K562 (cell line): ENCODE data around the gene LTBP2.

Experiments
- BHLHE40 ChIP-seq: IDR thresholded peaks from 2 replicates; pipeline ENCODE4 v1.6.1; 2011; ENCODE audit warnings: low read length, improper control_type of control experiment
- CAMTA2 ChIP-seq: fragments of 250-450 bp; sonication (Bioruptor Pico); conservative IDR thresholded peaks from 2 replicates; pipeline ENCODE4 v1.5.1; 2022
- CREB1 ChIP-seq, 2 experiments: sonication (generic) in 1 of 2; formaldehyde crosslinking in 1 of 2; IDR thresholded peaks; 2 replicates each; pipeline versions ENCODE4 v1.6.1 to v1.8.0; 2012 to 2022; ENCODE audit warnings: inconsistent platforms in 1 of 2, mild to moderate bottlenecking in 1 of 2, missing genetic modification reagents in 1 of 2, moderate library complexity in 1 of 2
- ELF1 ChIP-seq: fragments of 200-800 bp; sonication (Bioruptor generic); IDR thresholded peaks from 2 replicates; pipeline ENCODE4 v1.6.1; 2016; ENCODE audit warnings: missing genetic modification characterization, missing compliant biosample characterization
- EZH2 ChIP-seq: IDR thresholded peaks from 2 replicates; pipeline ENCODE4 v1.6.1; 2012; ENCODE audit warnings: low read depth, mild to moderate bottlenecking, inconsistent platforms, low read length, borderline replicate concordance
- TEAD4 ChIP-seq, 2 experiments: sonication (generic) in 1 of 2; formaldehyde crosslinking in 1 of 2; IDR thresholded peaks; 2 replicates each; pipeline versions ENCODE4 v1.6.1 to v1.8.0; 2012 to 2022; ENCODE audit warnings: borderline replicate concordance in 1 of 2, inconsistent platforms in 1 of 2, low read length in 1 of 2, mild to moderate bottlenecking in 1 of 2, missing genetic modification reagents in 1 of 2
- TF ChIP-seq, protein P1 (sequence below): fragments of 200-800 bp; sonication (Bioruptor generic); IDR thresholded peaks from 2 replicates; pipeline ENCODE4 v1.6.1; 2017; ENCODE audit warnings: missing genetic modification characterization, missing compliant biosample characterization

DNA sequence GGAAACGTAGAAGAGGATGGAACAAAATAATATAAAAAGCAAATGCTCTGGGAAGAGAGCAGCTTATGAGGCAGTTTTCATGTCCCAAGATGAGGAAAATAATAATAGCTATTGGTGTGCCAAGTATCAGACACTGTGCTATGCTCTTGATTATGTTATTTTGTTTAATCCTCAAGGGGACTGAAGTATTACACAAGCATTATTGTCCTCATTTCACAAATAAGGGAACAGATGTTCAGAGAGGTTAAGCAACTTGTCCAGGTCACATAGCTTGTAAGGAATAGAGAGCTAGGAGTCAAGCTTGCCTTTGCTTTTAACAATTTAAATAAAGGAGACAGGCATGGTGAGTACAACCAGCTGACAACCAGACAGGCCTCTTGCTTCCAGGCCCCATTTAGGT is 26.9 kb upstream of the LTBP2 start:
- TF ChIP-seq CAMTA2 (no peak), CREB1 (IDR thresholded peaks at IDR 0.05) (no peak), CREB1 (CRISPR knock-in tag; IDR thresholded peaks at IDR 0.05) (no peak), EZH2 (no peak), BHLHE40 (no peak), TEAD4 (IDR thresholded peaks at IDR 0.05; ENCODE audit: low read length) (no peak), TEAD4 (CRISPR knock-in tag; IDR thresholded peaks at IDR 0.05; ENCODE audit: borderline replicate concordance) (no peak), ELF1 (tag) (no peak)
- TF ChIP-seq, protein P1, sequence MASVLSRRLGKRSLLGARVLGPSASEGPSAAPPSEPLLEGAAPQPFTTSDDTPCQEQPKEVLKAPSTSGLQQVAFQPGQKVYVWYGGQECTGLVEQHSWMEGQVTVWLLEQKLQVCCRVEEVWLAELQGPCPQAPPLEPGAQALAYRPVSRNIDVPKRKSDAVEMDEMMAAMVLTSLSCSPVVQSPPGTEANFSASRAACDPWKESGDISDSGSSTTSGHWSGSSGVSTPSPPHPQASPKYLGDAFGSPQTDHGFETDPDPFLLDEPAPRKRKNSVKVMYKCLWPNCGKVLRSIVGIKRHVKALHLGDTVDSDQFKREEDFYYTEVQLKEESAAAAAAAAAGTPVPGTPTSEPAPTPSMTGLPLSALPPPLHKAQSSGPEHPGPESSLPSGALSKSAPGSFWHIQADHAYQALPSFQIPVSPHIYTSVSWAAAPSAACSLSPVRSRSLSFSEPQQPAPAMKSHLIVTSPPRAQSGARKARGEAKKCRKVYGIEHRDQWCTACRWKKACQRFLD (CRISPR knock-in tag), result no peak
